ENCODE data around the gene STAG1.
"Not testable (repeated sequence)": the region's sequence is repeated elsewhere in the genome, so short reads cannot be mapped to it uniquely, and the experiment has no call there.

The STAG1 gene

GRCh38 chr3:136741063-136741462 lies 11.1 kb downstream of the STAG1 start:
- no peak for DNase-seq

DNA sequence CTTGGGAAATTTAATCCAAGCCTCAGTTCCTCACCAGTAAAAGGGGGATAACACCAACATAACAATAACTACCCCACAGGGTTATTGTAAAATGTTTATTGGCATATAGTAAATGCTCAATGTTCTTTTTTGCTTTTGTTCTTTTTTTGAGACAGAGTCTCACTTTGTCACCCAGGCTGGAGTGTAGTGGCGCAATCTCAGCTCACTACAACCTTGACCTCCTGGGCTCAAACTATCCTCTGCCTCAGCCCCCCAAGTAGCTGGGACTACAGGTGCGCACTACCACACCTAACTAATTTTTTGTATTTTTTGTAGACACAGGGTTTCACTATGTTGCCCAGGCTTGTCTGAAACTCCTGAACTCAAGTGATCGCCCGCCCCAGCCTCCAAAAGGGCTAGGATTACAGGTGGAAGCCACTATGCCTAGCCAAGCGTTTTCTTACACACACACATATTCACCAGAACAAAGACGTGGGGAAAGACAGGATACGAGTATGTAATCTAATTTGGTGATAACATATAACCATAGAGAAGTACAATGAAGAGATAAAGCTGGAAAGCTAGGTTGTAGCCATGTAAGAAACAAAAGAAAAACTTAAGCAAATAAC lies 11.7 kb downstream of the STAG1 start:
- no peak for DNase-seq

DNA sequence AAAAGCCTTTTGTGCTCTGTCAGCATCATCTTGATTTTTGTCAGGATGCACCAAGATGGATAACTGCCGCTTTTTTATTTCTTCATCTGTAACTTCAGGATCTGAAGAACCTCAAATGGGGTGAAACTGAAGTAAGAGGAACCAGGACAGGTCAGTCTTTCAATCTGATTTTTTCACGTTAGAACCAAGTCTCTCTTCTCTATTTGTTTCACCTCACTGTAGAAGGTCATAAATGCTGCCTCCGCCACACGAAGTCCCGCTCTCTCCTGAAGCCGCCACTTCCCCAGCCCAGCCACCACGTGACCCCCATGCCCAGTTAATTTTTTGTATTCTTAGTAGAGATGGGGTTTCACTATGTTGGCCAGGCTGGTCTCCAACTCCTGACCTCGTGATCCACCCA lies 15.2 kb downstream of the STAG1 start:
- DNase-seq = not testable (repeated sequence)

GRCh38 chr3:136735103-136735502 lies 17.1 kb downstream of the STAG1 start:
- DNase-seq = no peak

- no peak for DNase-seq
Measured at GRCh38 chr3:136734382-136735070, 17.7 kb downstream of the STAG1 start.

- no peak for DNase-seq
Measured at GRCh38 chr3:136733317-136733833, 18.8 kb downstream of the STAG1 start.

DNA sequence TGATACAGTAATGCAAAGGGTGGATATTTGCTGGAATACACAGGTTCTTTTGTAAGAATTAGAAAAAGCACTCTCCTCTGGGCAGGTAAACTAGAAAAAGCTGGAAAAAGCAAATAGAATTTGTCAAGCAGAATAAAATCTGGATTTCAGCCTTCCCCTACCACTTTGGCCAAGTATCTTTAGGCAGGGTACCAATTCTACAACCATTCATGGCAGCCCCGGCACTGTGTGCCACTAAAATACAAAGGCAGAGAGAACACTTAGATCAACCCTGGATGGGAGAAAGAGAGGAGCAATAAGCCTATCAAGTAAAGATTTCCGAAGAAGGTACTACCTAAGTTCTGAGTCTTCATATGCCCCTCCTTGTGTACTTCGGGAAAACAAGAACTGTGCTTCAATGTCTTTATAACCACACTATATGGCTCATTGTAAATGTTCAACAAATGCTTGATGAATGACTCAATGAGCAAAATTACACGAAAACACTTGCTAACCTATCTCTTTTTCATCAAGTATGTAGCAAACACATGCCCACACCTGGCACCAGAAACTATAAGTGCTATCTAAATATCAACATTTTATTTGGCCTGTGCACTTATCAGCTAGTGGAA lies 20.8 kb downstream of the STAG1 start:
- no peak for DNase-seq

- DNase-seq = no peak
Measured at GRCh38 chr3:136730595-136731273, 21.4 kb downstream of the STAG1 start.

DNA sequence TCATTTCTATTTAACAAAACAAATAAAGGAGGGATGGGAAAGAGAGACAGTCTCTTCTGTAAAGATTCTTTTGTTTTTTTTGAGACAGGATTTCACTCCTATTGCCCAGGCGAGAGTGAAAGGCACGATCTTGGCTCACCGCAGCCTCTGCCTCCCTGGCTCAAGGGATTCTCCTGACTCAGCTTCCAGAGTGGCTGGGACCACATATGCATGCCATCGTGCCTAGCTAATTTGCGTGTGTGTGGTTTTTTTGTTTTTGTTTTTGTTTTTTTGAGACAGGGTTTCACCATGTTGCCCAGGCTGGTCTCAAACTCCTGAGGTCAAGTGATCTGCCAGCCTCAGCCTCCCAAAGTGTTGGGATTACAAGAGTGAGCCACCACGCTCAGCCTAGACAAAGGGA lies 23.3 kb downstream of the STAG1 start:
- DNase-seq = no peak

DNA sequence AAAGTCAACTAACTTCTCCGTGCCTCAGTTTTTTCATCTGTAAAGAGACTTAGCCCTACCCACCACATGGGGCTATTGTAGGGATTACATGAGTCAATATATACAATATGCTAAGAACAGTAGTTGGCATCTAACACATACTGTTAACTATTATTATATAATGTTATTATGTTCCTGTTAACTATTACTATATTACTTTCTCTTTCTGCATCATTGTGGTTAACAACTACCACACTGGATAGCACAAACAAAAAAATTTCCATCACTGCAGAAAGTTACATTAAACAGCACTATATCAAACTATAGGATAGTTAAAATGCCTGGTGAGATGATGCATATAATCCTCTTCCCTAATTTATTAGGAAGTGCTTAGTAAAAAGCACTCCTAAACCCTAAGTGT lies 23.7 kb downstream of the STAG1 start:
- no peak for DNase-seq

- DNase-seq = no peak
Measured at GRCh38 chr3:136725468-136725867, 26.7 kb downstream of the STAG1 start.

DNA sequence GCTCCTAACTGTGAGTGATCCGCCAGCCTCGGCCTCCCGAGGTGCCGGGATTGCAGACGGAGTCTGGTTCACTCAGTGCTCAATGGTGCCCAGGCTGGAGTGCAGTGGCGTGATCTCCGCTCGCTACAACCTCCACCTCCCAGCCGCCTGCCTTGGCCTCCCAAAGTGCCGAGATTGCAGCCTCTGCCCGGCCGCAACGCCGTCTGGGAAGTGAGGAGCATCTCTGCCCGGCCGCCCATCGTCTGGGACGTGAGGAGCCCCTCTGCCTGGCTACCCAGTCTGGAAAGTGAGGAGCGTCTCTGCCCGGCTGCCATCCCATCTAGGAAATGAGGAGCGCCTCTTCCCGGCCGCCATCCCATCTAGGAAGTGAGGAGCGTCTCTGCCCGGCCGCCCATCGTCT lies 29.3 kb downstream of the STAG1 start:
- DNase-seq = not testable (repeated sequence)

- DNase-seq = not testable (repeated sequence)
Measured at GRCh38 chr3:136722399-136722798, 29.8 kb downstream of the STAG1 start.

DNA sequence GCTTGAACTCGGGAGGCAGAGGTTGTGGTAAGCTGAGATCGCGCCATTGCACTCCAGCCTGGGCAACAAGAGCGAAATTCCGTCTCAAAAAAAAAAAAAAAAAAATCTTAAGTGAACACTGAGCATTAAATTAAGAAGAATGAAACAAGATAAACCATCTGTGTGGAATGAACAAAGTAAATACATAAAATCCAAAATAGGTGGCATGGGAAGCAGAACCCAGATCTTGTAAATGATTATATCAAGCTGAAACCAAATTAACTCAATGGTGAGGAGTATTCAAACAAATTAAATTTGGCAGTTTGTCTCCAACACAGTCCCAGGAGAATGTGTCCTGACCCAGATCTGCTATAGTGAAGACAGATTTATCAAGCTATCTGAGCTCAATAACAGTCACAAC lies 32.1 kb downstream of the STAG1 start:
- DNase-seq = no peak

- no peak for DNase-seq
Measured at GRCh38 chr3:136716629-136717028, 35.5 kb downstream of the STAG1 start.

DNA sequence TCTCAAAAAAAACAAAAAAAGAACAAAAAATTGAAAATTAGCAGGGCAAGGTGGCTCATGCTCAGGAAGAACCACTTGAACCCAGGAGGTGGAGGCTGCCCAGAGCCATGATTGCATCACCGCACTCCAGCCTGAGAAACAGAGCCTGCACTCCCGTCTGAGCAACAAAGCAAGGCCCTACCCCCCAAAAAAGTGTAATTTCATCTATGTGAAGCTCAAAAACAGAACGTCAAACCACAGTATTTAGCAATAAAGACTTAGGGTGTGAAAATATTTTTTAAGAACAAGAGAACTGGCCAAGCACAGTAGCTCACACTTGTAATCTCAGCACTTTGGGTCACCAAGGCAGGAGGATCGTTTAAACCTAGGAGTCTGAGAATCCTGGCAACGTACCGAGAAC lies 38.2 kb downstream of the STAG1 start:
- no peak for DNase-seq

DNA sequence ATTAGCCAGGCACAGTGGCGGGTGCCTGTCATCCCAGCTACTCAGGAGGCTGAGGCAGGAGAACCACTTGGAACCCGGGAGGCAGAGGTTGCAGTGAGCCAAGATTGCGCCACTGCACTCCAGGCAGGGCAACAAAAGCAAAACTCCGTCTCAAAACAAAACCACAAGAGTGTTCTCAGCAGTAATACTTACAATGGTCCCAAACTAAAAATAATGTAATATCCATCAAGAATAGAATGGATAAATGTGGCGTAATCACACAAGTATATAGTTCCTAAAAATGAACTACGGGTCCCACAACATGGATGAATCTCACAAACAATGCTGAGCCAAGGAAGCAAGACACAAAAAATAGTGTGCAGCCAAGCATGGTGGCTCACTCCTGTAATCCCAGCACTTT lies 39.2 kb downstream of the STAG1 start:
- no peak for DNase-seq

DNA sequence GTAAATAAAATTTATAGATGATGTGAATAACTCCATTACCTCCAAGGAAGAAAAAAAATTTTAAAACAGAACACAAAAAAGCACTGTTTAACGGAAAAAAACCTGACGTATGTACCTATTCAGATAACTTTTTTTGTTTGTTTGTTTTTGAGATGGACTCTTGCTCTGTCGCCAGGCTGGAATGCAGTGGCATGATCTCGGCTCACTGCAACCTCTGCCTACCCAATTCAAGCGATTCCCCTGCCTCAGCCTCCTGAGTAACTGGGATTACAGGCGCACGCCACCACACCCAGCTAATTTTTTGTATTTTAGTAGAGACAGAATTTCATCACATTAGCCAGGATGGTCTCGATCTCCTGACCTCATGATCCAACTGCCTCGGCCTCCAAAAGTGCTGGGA lies 40.3 kb downstream of the STAG1 start:
- DNase-seq = not testable (repeated sequence)

DNA sequence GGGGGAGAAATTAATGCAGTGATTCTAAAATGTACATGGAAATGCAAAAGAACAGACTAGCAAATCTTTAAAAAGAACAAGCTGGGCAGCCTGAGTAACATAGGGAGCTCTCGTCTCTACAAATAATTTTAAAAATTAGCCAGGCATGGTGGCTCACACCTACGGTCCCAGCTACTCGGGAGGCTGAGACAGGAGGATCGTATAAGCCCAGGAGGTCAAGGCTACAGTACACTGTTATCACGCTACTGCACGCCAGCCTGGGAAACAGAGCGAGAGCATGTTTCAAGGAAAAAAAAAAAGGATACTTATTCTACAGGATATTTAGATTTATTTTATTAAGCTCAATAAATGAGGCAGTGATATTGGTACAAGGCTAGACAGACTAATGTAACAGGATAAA lies 40.9 kb downstream of the STAG1 start:
- DNase-seq = no peak

GRCh38 chr3:136709775-136710174 lies 42.4 kb downstream of the STAG1 start:
- DNase-seq = not testable (repeated sequence)

DNA sequence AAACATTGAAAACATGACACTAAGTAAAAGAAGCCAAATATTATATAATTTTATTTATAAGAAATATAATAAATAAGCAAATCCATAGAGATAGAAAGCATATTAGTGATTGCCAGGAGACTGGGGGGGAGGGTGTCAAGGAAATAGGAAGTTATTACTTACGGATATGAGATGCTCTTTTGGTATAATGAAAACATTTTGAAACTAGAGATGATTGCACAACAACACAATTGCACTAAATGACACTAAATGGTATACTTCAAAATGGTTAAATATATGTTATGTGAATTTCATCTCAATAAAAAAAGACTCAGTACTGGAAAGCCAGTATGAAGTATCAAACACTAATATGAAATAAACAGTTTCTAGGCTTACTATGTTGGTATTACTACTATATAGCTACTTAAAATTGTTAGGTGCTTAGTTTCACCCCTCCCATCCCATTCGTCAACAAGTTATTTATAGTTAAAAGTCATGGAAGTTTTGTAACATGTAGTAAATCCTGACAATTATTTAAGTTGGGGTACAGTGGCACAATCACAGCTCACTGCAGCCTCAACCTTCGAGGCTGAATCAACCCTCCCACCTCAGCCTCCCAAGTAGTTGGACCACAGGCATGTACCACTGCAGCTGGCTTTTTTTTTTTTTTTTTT lies 43.7 kb downstream of the STAG1 start:
- DNase-seq = no peak

DNA sequence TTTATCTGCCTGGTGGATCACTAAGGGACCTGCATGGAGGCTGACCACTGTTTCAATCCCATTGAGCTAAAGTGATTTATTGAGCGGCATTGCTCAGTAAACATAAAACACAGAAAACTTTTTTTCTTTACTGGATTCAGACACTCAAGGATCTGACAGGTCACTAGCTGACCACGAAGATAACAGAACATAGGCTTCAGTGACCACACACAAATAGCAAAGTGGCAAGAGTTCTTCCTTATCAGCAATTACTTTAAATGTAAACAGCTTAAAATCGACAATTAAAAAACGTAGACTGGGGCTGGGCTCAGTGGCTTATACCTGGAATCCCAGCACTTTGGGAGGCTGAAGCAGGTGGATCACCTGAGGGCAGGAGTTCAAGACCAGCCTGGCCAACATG lies 48.7 kb downstream of the STAG1 start:
- no peak for DNase-seq

GRCh38 chr3:136699271-136699828 lies 52.8 kb downstream of the STAG1 start:
- no peak for DNase-seq

Measured in activated CD4-positive, alpha-beta T cell treated with anti-CD3 and anti-CD28 coated beads, Interleukin-2, amount 50 U/mL, for 48 hours (primary cell).